GM23338 (cell line): ENCODE measurements around the gene SH3PXD2B. TPM values are rescaled to one million over a fixed set of nuclear protein-coding genes. Genes with fewer than 3 reads are reported as not detected.

Experiments used
- EZH2 ChIP-seq: fragments of 200-600 bp; sonication (generic); IDR thresholded peaks from one replicate; pipeline ENCODE4 v1.8.0; 2017; ENCODE audit warnings: antibody characterized with exemption, mild to moderate bottlenecking, low read depth; ENCODE audit not compliant: unreplicated experiment
- EZH2phosphoT487 ChIP-seq: fragments of 200-600 bp; sonication (generic); IDR thresholded peaks from one replicate; pipeline ENCODE4 v1.8.1; 2018; ENCODE audit warnings: antibody characterized with exemption; ENCODE audit not compliant: unreplicated experiment
- ZNF114 ChIP-seq: fragments of 250-450 bp; sonication (Bioruptor Pico); IDR thresholded peaks from 2 replicates; pipeline ENCODE4 v1.5.0; 2020; ENCODE audit warnings: mild to moderate bottlenecking, moderate library complexity
- ZNF462 ChIP-seq: fragments of 250-450 bp; sonication (Bioruptor Pico); IDR thresholded peaks from 2 replicates; pipeline ENCODE4 v1.5.0; 2020; ENCODE audit warnings: mild to moderate bottlenecking, moderate library complexity
- polyA plus RNA-seq: library from polyadenylated mRNA; unstranded; fragments of >200 nt; fragmentation: Nextera tagmentation; extraction: Ambion mirVana; gene quantifications from 2 replicates; pipeline ENCODE4 v1.2.1, GENCODE V29; 2016
- total RNA-seq: library from RNA; depleted of rRNA; stranded (reverse); fragments of >200 nt; shearing (Covaris generic); gene quantifications from 2 replicates; pipeline ENCODE4 v1.2.3, GENCODE V29; 2014
- TF ChIP-seq, protein P1 (sequence below), 2 experiments: fragments of 200-600 bp in 1 of 2; sonication (generic) in 1 of 2; conservative IDR thresholded peaks; 2 replicates each; pipeline versions ENCODE4 v1.5.1 to v1.6.1; 2016 to 2017; ENCODE audit warnings: antibody characterized with exemption in 2 of 2, low read depth in 2 of 2, mild to moderate bottlenecking in 2 of 2, moderate library complexity in 1 of 2

The SH3PXD2B gene
- total and polyA plus RNA-seq, 2 experiments from 2014 or later = 40.2 to 52.5 TPM

- TF ChIP-seq ZNF462 (CRISPR knock-in tag) (no peak), EZH2 (no peak), ZNF114 (CRISPR knock-in tag) (no peak), EZH2phosphoT487 (no peak)
- TF ChIP-seq, protein P1, sequence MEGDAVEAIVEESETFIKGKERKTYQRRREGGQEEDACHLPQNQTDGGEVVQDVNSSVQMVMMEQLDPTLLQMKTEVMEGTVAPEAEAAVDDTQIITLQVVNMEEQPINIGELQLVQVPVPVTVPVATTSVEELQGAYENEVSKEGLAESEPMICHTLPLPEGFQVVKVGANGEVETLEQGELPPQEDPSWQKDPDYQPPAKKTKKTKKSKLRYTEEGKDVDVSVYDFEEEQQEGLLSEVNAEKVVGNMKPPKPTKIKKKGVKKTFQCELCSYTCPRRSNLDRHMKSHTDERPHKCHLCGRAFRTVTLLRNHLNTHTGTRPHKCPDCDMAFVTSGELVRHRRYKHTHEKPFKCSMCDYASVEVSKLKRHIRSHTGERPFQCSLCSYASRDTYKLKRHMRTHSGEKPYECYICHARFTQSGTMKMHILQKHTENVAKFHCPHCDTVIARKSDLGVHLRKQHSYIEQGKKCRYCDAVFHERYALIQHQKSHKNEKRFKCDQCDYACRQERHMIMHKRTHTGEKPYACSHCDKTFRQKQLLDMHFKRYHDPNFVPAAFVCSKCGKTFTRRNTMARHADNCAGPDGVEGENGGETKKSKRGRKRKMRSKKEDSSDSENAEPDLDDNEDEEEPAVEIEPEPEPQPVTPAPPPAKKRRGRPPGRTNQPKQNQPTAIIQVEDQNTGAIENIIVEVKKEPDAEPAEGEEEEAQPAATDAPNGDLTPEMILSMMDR (conservative IDR thresholded peaks at IDR 0.05; ENCODE audit: low read depth in 2 of 2) = no peak
Observed at GRCh38 chr5:172418862-172419814, 35.2 kb downstream of the SH3PXD2B start (continued).
